ENCODE data around the gene LARP4. TPM values are rescaled to one million over a fixed set of nuclear protein-coding genes. Genes with fewer than 3 reads are reported as not detected.
A peak's percentile ranks its signal among the peaks of the same experiment; 100 is the strongest.

Gene LARP4
- total and polyA plus RNA-seq, 2 experiments from 2014 or later = 28.3 to 28.9 TPM

GRCh38 chr12:50452795-50453194, 52.1 kb downstream of the LARP4 start:
- Histone ChIP-seq H3K4me3 (no peak overlapping the region), H3K9me3 (ENCODE audit: low read depth) (no peaks in the 10 kb centered on the region), H3K4me1 (ENCODE audit: low read depth) (peaks cover 7% of the 10 kb centered on the region), H3K27ac (peak overlapping the region; percentile 83), H3K36me3 (peaks cover 17% of the 10 kb centered on the region), H3K27me3 (no peaks in the 10 kb centered on the region)
- no peak for DNase-seq (ENCODE audit: low read depth in 1 of 2, low spot score in 1 of 2)
- TF ChIP-seq CTCF (IDR thresholded peaks at IDR 0.05; ENCODE audit: low read depth, low read length) = no peak

- H3K36me3 ChIP-seq = peaks cover 12% of the 10 kb centered on the region
- TF ChIP-seq CTCF (IDR thresholded peaks at IDR 0.05; ENCODE audit: low read depth, low read length) = no peak
Observed at GRCh38 chr12:50453872-50454271, 53.2 kb downstream of the LARP4 start.

GRCh38 chr12:50458606-50459005, 57.9 kb downstream of the LARP4 start:
- TF ChIP-seq CTCF (IDR thresholded peaks at IDR 0.05; ENCODE audit: low read depth, low read length) = no peak
- H3K4me1 ChIP-seq (ENCODE audit: low read depth) = no peaks in the 10 kb centered on the region
- no peak overlapping the region for H3K27ac ChIP-seq
- H3K27me3 ChIP-seq = no peaks in the 10 kb centered on the region
- peaks cover 25% of the 10 kb centered on the region for H3K36me3 ChIP-seq
- DNase-seq (ENCODE audit: low read depth in 1 of 2, low spot score in 1 of 2) = peak in 1 of 2 donors; percentile 27
- no peaks in the 10 kb centered on the region for H3K9me3 ChIP-seq (ENCODE audit: low read depth)
- H3K4me3 ChIP-seq = no peak overlapping the region

More at GRCh38 chr12:50453872-50454271, 53.2 kb downstream of the LARP4 start:
- no peaks in the 10 kb centered on the region for H3K9me3 ChIP-seq (ENCODE audit: low read depth)
- H3K27me3 ChIP-seq = no peaks in the 10 kb centered on the region
- no peak overlapping the region for H3K27ac ChIP-seq
- peak in 1 of 2 donors; percentile 9 for DNase-seq (ENCODE audit: low read depth in 1 of 2, low spot score in 1 of 2)
- peaks cover 7% of the 10 kb centered on the region for H3K4me1 ChIP-seq (ENCODE audit: low read depth)
- no peak overlapping the region for H3K4me3 ChIP-seq

- no peak for DNase-seq (ENCODE audit: low read depth in 1 of 2, low spot score in 1 of 2)
- H3K36me3 ChIP-seq = peaks cover 41% of the 10 kb centered on the region
- H3K27me3 ChIP-seq = no peaks in the 10 kb centered on the region
- H3K4me1 ChIP-seq (ENCODE audit: low read depth) = no peaks in the 10 kb centered on the region
- no peak overlapping the region for H3K27ac ChIP-seq
- no peak overlapping the region for H3K4me3 ChIP-seq
- no peak for TF ChIP-seq CTCF (IDR thresholded peaks at IDR 0.05; ENCODE audit: low read depth, low read length)
- H3K9me3 ChIP-seq (ENCODE audit: low read depth) = no peaks in the 10 kb centered on the region
Observed at GRCh38 chr12:50467439-50467838, 66.8 kb downstream of the LARP4 start.

- H3K4me1 ChIP-seq (ENCODE audit: low read depth) = no peaks in the 10 kb centered on the region
- H3K36me3 ChIP-seq = peaks cover 57% of the 10 kb centered on the region
- TF ChIP-seq CTCF (IDR thresholded peaks at IDR 0.05; ENCODE audit: low read depth, low read length) = no peak
- H3K27ac ChIP-seq = no peak overlapping the region
- H3K4me3 ChIP-seq = no peak overlapping the region
- H3K9me3 ChIP-seq (ENCODE audit: low read depth) = no peaks in the 10 kb centered on the region
- no peak for DNase-seq (ENCODE audit: low read depth in 1 of 2, low spot score in 1 of 2)
- no peaks in the 10 kb centered on the region for H3K27me3 ChIP-seq
Observed at GRCh38 chr12:50477241-50477832, 76.7 kb downstream of the LARP4 start.
